GM18907 (cell line): ENCODE data around the gene ZDHHC8.

Experiments
- ATAC-seq: cut with Tn5 transposase; IDR thresholded peaks from one replicate; pipeline ENCODE4 v1.9.1; 2021; ENCODE audit warnings: mild to moderate bottlenecking, moderate library complexity; ENCODE audit not compliant: unreplicated experiment

Gene ZDHHC8

DNA sequence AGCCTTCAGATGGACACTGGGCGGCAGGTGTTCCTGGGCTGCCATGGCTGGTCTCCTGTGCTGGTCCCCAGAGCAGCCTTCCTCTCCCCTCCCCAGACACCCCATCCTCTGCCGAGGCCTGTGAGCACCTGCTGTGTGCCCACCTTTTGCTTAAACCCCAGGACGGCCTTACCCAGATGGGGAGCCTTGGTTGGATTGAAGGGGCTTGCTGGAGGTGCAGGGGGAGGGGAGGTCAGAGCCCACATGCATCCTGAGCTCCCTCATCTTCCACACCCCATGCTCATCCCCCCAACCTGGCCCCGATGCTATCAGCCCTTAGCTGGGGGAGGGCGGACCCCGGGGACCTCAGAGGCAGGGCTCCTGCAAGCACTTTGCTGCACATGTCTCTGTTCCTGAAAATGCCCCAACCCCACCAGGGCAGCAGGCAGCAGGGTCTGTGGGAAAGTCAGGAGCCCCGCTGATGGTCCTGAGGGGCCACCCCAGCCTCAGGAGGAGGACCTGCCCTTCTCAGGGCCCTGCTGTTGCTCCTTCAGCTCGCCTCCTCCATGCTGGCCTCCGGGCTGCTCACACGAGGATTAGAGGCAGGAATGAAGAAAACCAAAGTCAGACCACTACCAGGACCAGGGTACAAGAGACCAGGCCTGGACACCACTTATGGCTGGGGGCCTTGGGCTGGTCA, 60.8 kb downstream of the ZDHHC8 start:
- ATAC-seq, result no peak

- no peak for ATAC-seq
Measured at GRCh38 chr22:20192972-20193760, 61.6 kb downstream of the ZDHHC8 start.

DNA sequence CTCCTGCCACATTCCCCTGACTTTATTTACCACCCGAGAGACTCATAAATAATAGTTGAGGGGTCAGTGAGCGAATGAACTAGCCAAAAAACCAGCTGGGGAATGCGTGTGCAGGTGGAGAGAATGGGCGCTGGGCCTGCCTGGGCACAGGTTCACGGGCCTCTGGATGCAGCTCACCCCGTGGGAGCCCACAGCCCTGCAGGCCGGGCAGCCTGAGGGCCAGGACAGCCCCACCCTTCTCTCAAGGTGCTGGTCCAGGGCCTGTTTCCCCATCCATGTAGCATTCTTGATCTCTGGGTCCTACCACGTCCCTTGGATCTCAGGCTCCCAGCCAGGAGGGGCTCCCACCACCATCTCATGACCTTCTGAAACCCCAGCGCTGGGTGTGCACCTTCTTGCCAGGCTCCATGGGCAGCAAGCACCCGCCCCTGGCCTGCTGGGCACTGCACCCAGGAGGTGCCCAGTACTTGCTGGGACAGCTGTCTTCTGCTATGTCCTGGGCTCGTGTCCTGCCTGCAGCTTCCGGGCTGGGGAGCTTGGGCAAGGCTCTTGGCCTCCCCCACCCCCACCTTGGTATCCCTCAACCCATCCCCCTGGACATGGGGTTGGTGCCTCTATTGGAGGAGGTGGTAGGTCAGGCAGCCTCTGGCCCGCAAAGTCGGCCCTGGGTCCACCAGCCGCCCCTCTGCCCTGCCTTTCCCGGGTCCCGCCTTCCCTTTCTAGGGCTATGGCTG, 62.3 kb downstream of the ZDHHC8 start:
- ATAC-seq, result no peak

- no peak for ATAC-seq
Measured at GRCh38 chr22:20194681-20195593, 63.3 kb downstream of the ZDHHC8 start.

DNA sequence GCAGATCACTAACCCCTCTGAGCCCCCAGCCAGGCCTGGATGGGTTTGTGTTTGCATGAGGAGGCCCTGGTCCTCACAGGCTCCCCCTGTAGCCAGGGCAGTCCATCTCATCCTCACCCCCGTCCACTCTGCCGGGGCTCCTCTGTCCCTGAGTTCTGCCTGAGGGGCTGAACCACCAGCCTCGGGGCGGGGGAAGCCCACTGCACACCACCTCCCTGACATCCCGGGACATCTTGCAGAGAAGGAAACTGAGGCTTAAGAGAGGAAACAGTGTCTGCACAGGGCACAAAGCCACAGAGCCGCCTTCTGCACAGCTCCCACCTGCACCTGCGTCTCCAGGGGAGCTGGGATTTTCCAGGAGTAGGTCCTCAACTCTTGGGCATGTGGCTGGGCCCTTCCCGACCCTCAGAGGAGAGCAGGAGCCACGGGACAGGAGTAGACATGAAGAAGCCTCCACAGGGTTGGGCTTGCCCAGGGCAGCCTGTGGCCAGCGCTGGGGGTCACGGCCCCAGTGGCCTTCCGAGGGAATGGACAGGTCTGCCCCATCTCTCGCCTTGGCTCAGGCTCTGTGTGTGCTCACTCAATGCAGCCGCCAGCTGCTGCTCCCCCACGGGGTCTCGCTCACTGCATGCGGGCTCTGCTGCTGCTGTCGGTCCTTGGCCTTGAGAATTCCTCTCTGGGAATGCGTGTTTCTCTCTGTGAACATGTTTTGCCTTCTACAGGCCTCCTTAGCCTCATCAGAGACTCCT, 64.7 kb downstream of the ZDHHC8 start:
- ATAC-seq, result no peak
